ENCODE results near the gene PITX2. TPM values are rescaled to one million over a fixed set of nuclear protein-coding genes. Genes with fewer than 3 reads are reported as not detected.

The PITX2 gene
- total and polyA plus RNA-seq, 2 experiments from 2014 or later = 0.52 to 0.99 TPM

DNA sequence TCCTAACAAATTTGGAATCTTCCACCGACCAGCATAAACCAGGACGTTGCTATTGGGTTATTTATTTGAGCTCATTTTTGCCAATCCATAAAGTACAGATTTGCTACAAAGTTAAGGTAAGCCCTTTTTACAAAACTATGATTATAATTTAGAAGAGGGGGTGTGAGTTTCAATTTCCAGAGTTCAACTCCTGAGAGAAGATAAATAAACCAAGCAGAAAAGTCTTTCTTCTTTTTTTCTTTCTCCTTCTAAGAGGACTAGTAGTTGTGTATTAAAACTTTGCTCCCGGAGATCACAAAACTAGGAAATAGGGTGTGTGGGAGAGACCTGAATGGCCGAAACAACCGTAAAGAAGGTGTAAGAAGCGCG lies 2.6 kb downstream of the PITX2 start (continued):
- TF ChIP-seq, protein P1, sequence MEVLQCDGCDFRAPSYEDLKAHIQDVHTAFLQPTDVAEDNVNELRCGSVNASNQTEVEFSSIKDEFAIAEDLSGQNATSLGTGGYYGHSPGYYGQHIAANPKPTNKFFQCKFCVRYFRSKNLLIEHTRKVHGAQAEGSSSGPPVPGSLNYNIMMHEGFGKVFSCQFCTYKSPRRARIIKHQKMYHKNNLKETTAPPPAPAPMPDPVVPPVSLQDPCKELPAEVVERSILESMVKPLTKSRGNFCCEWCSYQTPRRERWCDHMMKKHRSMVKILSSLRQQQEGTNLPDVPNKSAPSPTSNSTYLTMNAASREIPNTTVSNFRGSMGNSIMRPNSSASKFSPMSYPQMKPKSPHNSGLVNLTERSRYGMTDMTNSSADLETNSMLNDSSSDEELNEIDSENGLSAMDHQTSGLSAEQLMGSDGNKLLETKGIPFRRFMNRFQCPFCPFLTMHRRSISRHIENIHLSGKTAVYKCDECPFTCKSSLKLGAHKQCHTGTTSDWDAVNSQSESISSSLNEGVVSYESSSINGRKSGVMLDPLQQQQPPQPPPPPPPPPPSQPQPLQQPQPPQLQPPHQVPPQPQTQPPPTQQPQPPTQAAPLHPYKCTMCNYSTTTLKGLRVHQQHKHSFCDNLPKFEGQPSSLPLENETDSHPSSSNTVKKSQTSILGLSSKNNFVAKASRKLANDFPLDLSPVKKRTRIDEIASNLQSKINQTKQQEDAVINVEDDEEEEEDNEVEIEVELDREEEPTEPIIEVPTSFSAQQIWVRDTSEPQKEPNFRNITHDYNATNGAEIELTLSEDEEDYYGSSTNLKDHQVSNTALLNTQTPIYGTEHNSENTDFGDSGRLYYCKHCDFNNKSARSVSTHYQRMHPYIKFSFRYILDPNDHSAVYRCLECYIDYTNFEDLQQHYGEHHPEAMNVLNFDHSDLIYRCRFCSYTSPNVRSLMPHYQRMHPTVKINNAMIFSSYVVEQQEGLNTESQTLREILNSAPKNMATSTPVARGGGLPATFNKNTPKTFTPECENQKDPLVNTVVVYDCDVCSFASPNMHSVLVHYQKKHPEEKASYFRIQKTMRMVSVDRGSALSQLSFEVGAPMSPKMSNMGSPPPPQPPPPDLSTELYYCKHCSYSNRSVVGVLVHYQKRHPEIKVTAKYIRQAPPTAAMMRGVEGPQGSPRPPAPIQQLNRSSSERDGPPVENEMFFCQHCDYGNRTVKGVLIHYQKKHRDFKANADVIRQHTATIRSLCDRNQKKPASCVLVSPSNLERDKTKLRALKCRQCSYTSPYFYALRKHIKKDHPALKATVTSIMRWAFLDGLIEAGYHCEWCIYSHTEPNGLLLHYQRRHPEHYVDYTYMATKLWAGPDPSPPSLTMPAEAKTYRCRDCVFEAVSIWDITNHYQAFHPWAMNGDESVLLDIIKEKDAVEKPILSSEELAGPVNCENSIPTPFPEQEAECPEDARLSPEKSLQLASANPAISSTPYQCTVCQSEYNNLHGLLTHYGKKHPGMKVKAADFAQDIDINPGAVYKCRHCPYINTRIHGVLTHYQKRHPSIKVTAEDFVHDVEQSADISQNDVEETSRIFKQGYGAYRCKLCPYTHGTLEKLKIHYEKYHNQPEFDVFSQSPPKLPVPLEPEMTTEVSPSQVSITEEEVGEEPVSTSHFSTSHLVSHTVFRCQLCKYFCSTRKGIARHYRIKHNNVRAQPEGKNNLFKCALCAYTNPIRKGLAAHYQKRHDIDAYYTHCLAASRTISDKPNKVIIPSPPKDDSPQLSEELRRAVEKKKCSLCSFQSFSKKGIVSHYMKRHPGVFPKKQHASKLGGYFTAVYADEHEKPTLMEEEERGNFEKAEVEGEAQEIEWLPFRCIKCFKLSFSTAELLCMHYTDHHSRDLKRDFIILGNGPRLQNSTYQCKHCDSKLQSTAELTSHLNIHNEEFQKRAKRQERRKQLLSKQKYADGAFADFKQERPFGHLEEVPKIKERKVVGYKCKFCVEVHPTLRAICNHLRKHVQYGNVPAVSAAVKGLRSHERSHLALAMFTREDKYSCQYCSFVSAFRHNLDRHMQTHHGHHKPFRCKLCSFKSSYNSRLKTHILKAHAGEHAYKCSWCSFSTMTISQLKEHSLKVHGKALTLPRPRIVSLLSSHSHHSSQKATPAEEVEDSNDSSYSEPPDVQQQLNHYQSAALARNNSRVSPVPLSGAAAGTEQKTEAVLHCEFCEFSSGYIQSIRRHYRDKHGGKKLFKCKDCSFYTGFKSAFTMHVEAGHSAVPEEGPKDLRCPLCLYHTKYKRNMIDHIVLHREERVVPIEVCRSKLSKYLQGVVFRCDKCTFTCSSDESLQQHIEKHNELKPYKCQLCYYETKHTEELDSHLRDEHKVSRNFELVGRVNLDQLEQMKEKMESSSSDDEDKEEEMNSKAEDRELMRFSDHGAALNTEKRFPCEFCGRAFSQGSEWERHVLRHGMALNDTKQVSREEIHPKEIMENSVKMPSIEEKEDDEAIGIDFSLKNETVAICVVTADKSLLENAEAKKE (CRISPR knock-in tag; IDR thresholded peaks at IDR 0.05) = no peak
- TF ChIP-seq, protein P2, sequence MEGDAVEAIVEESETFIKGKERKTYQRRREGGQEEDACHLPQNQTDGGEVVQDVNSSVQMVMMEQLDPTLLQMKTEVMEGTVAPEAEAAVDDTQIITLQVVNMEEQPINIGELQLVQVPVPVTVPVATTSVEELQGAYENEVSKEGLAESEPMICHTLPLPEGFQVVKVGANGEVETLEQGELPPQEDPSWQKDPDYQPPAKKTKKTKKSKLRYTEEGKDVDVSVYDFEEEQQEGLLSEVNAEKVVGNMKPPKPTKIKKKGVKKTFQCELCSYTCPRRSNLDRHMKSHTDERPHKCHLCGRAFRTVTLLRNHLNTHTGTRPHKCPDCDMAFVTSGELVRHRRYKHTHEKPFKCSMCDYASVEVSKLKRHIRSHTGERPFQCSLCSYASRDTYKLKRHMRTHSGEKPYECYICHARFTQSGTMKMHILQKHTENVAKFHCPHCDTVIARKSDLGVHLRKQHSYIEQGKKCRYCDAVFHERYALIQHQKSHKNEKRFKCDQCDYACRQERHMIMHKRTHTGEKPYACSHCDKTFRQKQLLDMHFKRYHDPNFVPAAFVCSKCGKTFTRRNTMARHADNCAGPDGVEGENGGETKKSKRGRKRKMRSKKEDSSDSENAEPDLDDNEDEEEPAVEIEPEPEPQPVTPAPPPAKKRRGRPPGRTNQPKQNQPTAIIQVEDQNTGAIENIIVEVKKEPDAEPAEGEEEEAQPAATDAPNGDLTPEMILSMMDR (conservative IDR thresholded peaks at IDR 0.05; ENCODE audit: low read depth in 2 of 2) = no peak

DNA sequence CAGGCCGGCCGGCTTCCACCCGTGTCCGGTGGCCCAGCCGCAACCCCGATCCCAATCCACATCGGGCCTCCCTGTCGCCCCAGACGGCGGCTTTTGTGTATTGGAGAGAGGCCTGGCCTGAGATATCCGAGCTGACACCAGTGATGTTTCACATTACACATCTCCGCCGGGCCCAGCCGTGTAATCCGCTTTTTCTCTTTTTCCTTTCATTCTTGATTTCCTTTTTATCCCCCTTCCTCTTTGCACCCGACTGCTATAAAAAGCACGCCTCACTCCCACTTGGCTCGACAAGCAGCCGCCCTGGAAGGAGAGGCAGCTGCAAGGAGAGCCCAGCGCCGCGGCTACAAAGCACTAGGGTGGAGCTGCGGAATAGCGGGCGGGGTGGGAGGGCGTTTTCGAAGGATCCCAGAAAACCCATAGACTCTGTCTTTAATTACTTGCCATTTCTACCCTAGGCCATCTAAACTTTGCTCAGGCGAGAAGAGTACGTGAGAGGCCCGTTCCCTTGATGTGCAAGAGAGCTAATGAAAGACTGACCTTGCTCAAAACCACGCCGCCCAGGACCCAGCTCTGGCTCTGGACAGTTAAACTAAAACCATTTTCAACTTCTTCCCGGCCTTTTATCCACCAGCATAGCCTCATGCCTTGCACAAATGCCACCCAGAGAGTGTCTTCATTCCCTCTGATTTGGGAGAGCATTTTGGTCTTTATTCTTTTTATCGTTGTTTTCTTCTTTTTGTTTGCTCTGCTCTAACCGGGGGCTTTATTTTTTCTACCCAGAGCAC lies 3.2 kb downstream of the PITX2 start:
- H2AFZ ChIP-seq = no peak overlapping the region
- Mint-ChIP-seq H3K4me3 (peak overlapping the region; percentile 60), H3K36me3 (ENCODE audit: low read depth) (no peaks in the 10 kb centered on the region; the same call in 2 of the 3 replicates), H3K27ac (no peak overlapping the region), H3K27me3 (ENCODE audit: insufficient read depth, low read depth, poor library complexity) (peaks cover 99% of the 10 kb centered on the region), H3K9me3 (no peaks in the 10 kb centered on the region; the same call in none of the 3 replicates), H3K4me1 (peaks cover 56% of the 10 kb centered on the region)
- peaks cover 42% of the 10 kb centered on the region for H3F3A ChIP-seq (replicated peaks; ENCODE audit: low read depth)
- TF ChIP-seq EZH2 (IDR thresholded peaks at IDR 0.05; ENCODE audit: low read depth, unreplicated experiment) = peak; percentile 67
- no peak for TF ChIP-seq ZNF114 (CRISPR knock-in tag; IDR thresholded peaks at IDR 0.05)
- peak; percentile 84 for TF ChIP-seq EZH2phosphoT487 (IDR thresholded peaks at IDR 0.05; ENCODE audit: unreplicated experiment)
- TF ChIP-seq, protein P2 (conservative IDR thresholded peaks at IDR 0.05; ENCODE audit: low read depth in 2 of 2) = no peak
- peaks cover 98% of the 10 kb centered on the region for H3K27me3 ChIP-seq (ENCODE audit: insufficient read depth)
- no peaks in the 10 kb centered on the region for H3K9me2 ChIP-seq (ENCODE audit: insufficient read depth)
- peak overlapping the region; percentile 90 for H3K4me2 ChIP-seq
- peaks cover 64% of the 10 kb centered on the region for H3K4me1 ChIP-seq (ENCODE audit: insufficient read depth)
- no peaks in the 10 kb centered on the region for H3K79me2 ChIP-seq (replicated peaks; ENCODE audit: insufficient read depth)
- H4K20me1 ChIP-seq (replicated peaks; ENCODE audit: insufficient read depth) = peaks cover 9% of the 10 kb centered on the region; the same call in 1 of the 2 replicates
- no peak for ATAC-seq
- H3K36me3 ChIP-seq (ENCODE audit: insufficient read depth) = no peaks in the 10 kb centered on the region
- DNase-seq (ENCODE audit: low spot score) = peak; percentile 82
- H3K27ac ChIP-seq (ENCODE audit: low read depth) = no peak overlapping the region
- H3K4me3 ChIP-seq = peak overlapping the region; percentile 68
